22Rv1 (cell line): ENCODE measurements around the gene DIAPH2.

ENCODE experiments used
- H3K27ac ChIP-seq: fragments of 450-650 bp; 2 replicates; pipeline ENCODE4 v1.5.1; 2017
- CTCF ChIP-seq: fragments of 450-650 bp; IDR thresholded peaks from 2 replicates; pipeline ENCODE4 v1.5.1; 2017; ENCODE audit warnings: mild to moderate bottlenecking
- ZFX ChIP-seq: fragments of 450-650 bp; IDR thresholded peaks from 2 replicates; pipeline ENCODE4 v1.6.1; 2017; ENCODE audit warnings: antibody characterized with exemption, borderline replicate concordance

Gene DIAPH2

DNA sequence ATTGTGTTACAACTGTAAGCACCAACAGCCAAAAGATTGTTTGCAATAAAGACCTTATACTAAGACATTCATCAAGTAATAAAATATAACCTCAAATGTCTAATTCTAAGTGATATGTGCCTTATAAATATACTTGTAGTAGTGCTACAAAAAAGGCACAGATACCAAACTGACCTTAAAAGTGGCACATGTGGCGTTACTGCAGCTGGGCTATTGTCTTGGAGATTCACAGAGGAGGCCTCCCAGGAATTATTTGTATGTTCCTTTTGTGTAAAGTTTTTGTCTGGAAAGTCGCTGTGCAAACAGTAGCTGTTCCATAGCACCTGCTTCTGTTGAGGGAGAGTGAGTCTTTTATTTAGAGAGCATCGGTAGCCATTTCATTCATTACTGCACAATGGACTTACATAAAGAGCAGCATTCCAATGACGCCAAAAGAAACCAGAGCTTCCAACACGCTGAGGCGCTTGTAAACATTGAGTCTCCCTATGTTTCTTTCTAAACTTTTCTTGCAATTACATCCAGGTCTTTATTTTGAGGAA is 342.8 kb downstream of the DIAPH2 start:
- TF ChIP-seq ZFX (no peak), CTCF (no peak)
- H3K27ac ChIP-seq = no peak overlapping the region

- H3K27ac ChIP-seq = no peak overlapping the region
- no peak for TF ChIP-seq ZFX
- TF ChIP-seq CTCF = no peak
Measured at GRCh38 chrX:97030463-97030862, 345.8 kb downstream of the DIAPH2 start.

GRCh38 chrX:97030947-97031346 is 346.3 kb downstream of the DIAPH2 start:
- H3K27ac ChIP-seq = no peak overlapping the region
- TF ChIP-seq ZFX (no peak), CTCF (no peak)

DNA sequence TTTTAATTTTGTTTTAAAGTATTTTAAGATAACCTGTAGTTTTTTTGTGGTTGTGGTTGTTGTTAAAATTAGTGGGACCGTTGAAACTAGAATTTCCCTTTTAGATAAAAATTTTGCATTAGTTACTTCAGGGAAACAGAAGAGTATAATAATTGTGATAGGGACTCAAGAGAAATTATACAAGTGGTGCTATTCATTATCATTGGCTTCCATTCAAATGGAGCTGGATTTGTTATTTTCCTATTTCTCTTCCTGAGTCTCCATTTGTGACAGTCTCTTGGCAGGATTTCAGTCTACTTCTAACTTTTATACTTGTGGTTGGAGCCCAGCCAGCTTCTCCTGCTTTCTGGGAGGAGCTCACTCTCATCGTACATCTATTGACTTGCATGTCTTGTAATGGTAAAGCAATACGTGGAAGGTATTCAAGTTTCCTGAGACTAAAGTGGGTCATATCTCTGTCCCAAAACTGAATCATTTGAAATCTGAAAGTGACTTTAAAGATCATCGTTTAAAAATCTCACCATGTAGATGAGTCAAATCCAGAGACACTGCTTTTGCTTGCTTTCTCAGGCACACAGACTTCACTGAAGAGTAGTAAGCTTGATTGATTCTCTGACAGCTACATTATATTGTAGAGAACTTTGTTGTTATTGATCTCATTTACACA is 354.9 kb downstream of the DIAPH2 start:
- H3K27ac ChIP-seq = peak overlapping the region; percentile 8; the same call in 1 of the 2 replicates
- TF ChIP-seq ZFX = no peak
- no peak for TF ChIP-seq CTCF

- H3K27ac ChIP-seq = no peak overlapping the region
- no peak for TF ChIP-seq CTCF
- TF ChIP-seq ZFX = no peak
Measured at GRCh38 chrX:97045470-97045869, 360.8 kb downstream of the DIAPH2 start.

DNA sequence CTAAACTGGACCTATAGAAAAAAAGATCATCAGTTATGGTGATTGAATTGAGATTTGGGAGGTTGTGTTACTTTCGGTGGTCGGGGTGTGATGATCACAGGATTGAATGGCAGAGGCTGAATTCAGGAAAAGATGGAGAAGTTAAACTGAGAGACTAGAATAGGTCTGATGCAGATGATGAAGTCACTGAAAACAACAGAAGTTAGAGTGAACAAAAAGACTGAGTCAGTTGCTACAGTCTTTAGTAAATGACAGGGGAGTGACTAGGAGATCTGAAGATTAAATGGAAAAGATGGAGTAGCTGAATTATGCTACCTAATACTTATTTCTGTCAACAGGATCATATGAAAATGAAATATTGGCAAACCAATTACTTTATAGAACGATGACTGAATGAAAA is 362.2 kb downstream of the DIAPH2 start:
- TF ChIP-seq ZFX (no peak), CTCF (no peak)
- H3K27ac ChIP-seq = no peak overlapping the region

- no peak overlapping the region for H3K27ac ChIP-seq
- TF ChIP-seq CTCF (no peak), ZFX (no peak)
Measured at GRCh38 chrX:97050392-97050791, 365.8 kb downstream of the DIAPH2 start.
